ENCODE results near the gene CHRM4.

DNA sequence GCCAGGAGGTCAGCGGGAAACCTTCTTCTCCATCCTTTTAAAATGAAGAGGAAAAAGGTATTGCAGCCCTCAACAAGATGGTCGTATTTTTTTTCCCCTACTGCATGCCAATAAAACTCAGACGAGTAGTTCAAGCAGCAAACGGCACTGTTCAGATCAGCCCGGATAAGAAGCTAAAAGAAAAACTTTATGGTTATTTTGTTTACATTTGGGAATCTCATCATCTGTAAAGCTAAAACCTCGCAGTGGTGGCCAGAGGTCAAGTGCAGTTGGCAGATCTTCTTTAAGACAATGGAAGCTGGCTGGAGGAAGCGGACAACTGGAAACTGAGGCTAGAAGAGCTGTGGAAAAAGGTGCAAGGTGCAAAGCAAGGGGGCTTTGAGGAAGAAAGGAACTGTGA lies 31.0 kb upstream of the CHRM4 start:
- TF ChIP-seq, protein P1, sequence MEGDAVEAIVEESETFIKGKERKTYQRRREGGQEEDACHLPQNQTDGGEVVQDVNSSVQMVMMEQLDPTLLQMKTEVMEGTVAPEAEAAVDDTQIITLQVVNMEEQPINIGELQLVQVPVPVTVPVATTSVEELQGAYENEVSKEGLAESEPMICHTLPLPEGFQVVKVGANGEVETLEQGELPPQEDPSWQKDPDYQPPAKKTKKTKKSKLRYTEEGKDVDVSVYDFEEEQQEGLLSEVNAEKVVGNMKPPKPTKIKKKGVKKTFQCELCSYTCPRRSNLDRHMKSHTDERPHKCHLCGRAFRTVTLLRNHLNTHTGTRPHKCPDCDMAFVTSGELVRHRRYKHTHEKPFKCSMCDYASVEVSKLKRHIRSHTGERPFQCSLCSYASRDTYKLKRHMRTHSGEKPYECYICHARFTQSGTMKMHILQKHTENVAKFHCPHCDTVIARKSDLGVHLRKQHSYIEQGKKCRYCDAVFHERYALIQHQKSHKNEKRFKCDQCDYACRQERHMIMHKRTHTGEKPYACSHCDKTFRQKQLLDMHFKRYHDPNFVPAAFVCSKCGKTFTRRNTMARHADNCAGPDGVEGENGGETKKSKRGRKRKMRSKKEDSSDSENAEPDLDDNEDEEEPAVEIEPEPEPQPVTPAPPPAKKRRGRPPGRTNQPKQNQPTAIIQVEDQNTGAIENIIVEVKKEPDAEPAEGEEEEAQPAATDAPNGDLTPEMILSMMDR (IDR thresholded peaks at IDR 0.05): no peak
- no peak for TF ChIP-seq POLR2A (IDR thresholded peaks at IDR 0.05)
